ENCODE data around the gene GSTCD. TPM values are rescaled to one million over a fixed set of nuclear protein-coding genes. Genes with fewer than 3 reads are reported as not detected.

GSTCD gene
- total RNA-seq, 1 experiment from 2014 or later = 8.8 TPM

DNA sequence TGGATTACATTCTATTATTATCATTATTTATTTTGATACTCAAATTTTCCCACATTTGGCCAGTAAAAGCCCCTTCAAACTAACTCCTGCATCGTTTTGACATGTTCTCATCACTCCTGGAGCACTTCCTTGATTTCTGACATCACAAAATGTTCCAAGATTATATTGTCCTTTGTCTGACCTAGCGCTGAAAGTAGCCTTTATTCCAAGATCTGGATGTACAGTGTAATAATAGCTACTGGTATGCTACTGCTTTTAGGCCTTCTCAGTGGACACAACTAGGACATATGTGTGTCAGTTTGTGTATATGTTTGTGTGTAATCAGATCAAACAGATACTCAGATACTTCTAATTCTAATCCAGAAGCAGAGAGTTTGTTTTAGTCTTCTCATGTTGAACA is 76.2 kb downstream of the GSTCD start:
- BruUV-seq (replicated peaks) = no TSS peak
- ATAC-seq (no peak), DNase-seq (ENCODE audit: low read depth, low spot score) (no peak)
- TF ChIP-seq POLR2AphosphoS5 (IDR thresholded peaks at IDR 0.05; ENCODE audit: low read depth, low read length) (no peak), SIN3A (IDR thresholded peaks at IDR 0.05; ENCODE audit: borderline replicate concordance, insufficient read depth, low read depth, low read length) (no peak), TCF7L2 (IDR thresholded peaks at IDR 0.05; ENCODE audit: low read depth, low read length) (no peak)
- TF ChIP-seq, protein P1, sequence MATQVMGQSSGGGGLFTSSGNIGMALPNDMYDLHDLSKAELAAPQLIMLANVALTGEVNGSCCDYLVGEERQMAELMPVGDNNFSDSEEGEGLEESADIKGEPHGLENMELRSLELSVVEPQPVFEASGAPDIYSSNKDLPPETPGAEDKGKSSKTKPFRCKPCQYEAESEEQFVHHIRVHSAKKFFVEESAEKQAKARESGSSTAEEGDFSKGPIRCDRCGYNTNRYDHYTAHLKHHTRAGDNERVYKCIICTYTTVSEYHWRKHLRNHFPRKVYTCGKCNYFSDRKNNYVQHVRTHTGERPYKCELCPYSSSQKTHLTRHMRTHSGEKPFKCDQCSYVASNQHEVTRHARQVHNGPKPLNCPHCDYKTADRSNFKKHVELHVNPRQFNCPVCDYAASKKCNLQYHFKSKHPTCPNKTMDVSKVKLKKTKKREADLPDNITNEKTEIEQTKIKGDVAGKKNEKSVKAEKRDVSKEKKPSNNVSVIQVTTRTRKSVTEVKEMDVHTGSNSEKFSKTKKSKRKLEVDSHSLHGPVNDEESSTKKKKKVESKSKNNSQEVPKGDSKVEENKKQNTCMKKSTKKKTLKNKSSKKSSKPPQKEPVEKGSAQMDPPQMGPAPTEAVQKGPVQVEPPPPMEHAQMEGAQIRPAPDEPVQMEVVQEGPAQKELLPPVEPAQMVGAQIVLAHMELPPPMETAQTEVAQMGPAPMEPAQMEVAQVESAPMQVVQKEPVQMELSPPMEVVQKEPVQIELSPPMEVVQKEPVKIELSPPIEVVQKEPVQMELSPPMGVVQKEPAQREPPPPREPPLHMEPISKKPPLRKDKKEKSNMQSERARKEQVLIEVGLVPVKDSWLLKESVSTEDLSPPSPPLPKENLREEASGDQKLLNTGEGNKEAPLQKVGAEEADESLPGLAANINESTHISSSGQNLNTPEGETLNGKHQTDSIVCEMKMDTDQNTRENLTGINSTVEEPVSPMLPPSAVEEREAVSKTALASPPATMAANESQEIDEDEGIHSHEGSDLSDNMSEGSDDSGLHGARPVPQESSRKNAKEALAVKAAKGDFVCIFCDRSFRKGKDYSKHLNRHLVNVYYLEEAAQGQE (IDR thresholded peaks at IDR 0.05; ENCODE audit: insufficient read depth in 1 of 2, low read depth in 2 of 2, low read length in 1 of 2) = no peak
- TF ChIP-seq, protein P2, sequence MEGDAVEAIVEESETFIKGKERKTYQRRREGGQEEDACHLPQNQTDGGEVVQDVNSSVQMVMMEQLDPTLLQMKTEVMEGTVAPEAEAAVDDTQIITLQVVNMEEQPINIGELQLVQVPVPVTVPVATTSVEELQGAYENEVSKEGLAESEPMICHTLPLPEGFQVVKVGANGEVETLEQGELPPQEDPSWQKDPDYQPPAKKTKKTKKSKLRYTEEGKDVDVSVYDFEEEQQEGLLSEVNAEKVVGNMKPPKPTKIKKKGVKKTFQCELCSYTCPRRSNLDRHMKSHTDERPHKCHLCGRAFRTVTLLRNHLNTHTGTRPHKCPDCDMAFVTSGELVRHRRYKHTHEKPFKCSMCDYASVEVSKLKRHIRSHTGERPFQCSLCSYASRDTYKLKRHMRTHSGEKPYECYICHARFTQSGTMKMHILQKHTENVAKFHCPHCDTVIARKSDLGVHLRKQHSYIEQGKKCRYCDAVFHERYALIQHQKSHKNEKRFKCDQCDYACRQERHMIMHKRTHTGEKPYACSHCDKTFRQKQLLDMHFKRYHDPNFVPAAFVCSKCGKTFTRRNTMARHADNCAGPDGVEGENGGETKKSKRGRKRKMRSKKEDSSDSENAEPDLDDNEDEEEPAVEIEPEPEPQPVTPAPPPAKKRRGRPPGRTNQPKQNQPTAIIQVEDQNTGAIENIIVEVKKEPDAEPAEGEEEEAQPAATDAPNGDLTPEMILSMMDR (IDR thresholded peaks at IDR 0.05) = no peak
- Histone ChIP-seq H3K9me3 (ENCODE audit: control insufficient read depth, insufficient read depth, low read depth, low read length) (no peaks in the 10 kb centered on the region), H3K4me3 (ENCODE audit: low read depth in 2 of 2, low read length in 2 of 2) (no peak overlapping the region), H3K27me3 (ENCODE audit: control insufficient read depth, insufficient read depth, low read length) (no peaks in the 10 kb centered on the region), H3K36me3 (ENCODE audit: control insufficient read depth, insufficient read depth, low read length) (no peaks in the 10 kb centered on the region), H3K27ac (ENCODE audit: low read length) (no peak overlapping the region), H3K4me1 (ENCODE audit: control insufficient read depth, insufficient read depth, low read length) (no peaks in the 10 kb centered on the region)
- POLR2A ChIA-PET = no interaction called here
- CTCF ChIA-PET = no interaction called here
- in situ Hi-C loops (cut with HindIII; ENCODE audit: low pct_unique_long_range_greater_than_20kb, low sequenced_read_pairs) = no loop called here
- intact Hi-C loops (cut with micrococcal nuclease; ENCODE audit: unreplicated experiment) = no loop called here

DNA sequence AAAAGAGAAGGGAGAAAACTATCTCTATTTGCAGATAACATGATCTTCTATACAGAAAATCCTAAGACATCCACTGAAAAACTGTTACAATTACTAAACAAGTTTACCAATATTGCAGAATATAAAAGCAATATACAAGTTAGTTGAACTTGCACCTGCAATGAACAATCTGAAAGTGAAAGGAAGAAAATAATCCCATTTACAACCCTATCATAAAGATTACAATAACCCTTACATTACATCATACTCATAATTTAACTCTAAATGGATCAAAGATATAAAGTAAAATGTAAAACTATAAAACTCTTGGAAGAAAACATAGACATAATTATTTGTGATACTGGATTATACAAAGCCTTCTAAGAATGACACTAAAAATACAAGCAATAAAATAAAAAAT is 77.2 kb downstream of the GSTCD start:
- DNase-seq (ENCODE audit: low read depth, low spot score) = no peak
- CTCF ChIA-PET = no interaction called here
- no peak for TF ChIP-seq POLR2AphosphoS5 (IDR thresholded peaks at IDR 0.05; ENCODE audit: low read depth, low read length)
- no peak for TF ChIP-seq SIN3A (IDR thresholded peaks at IDR 0.05; ENCODE audit: borderline replicate concordance, insufficient read depth, low read depth, low read length)
- TF ChIP-seq, protein P1 (IDR thresholded peaks at IDR 0.05; ENCODE audit: insufficient read depth in 1 of 2, low read depth in 2 of 2, low read length in 1 of 2) = no peak
- TF ChIP-seq, protein P2 (IDR thresholded peaks at IDR 0.05) = no peak
- no peak for TF ChIP-seq TCF7L2 (IDR thresholded peaks at IDR 0.05; ENCODE audit: low read depth, low read length)
- intact Hi-C loops (cut with micrococcal nuclease; ENCODE audit: unreplicated experiment) = no loop called here
- in situ Hi-C loops (cut with HindIII; ENCODE audit: low pct_unique_long_range_greater_than_20kb, low sequenced_read_pairs) = no loop called here
- no TSS peak for BruUV-seq (replicated peaks)
- no peak for ATAC-seq
- H3K4me3 ChIP-seq (ENCODE audit: low read depth in 2 of 2, low read length in 2 of 2) = no peak overlapping the region
- H3K4me1 ChIP-seq (ENCODE audit: control insufficient read depth, insufficient read depth, low read length) = no peaks in the 10 kb centered on the region
- no peaks in the 10 kb centered on the region for H3K36me3 ChIP-seq (ENCODE audit: control insufficient read depth, insufficient read depth, low read length)
- no peaks in the 10 kb centered on the region for H3K27me3 ChIP-seq (ENCODE audit: control insufficient read depth, insufficient read depth, low read length)
- POLR2A ChIA-PET = no interaction called here
- H3K9me3 ChIP-seq (ENCODE audit: control insufficient read depth, insufficient read depth, low read depth, low read length) = no peaks in the 10 kb centered on the region
- H3K27ac ChIP-seq (ENCODE audit: low read length) = no peak overlapping the region

All from Panc1 (cell line).